RWPE2 (cell line): Measurements from ENCODE around the gene SNHG17.
"Not testable (repeated sequence)": the region's sequence is repeated elsewhere in the genome, so short reads cannot be mapped to it uniquely, and the experiment has no call there.

Experiments used
- ATAC-seq: fragments of 200-7000 bp; cut with Tn5 transposase; 3 replicates; pipeline ENCODE4 v1.9.1; 2021; ENCODE audit warnings: low read depth
- DNase-seq: peaks from one replicate; pipeline ENCODE4 v3.0.0-alpha.2; 2020; ENCODE audit warnings: low spot score
- H3K27ac ChIP-seq: fragments of 450-650 bp; 2 replicates; pipeline ENCODE4 v1.5.1; 2017; ENCODE audit warnings: mild to moderate bottlenecking; ENCODE audit not compliant: poor library complexity, severe bottlenecking
- H3K27me3 ChIP-seq: fragments of 250-450 bp; sonication (Bioruptor Pico); 2 replicates; pipeline ENCODE4 v1.5.1; 2021; ENCODE audit warnings: mild to moderate bottlenecking, moderate library complexity; ENCODE audit not compliant: insufficient read depth, poor library complexity, severe bottlenecking
- H3K36me3 ChIP-seq: fragments of 250-450 bp; sonication (Bioruptor Pico); 2 replicates; pipeline ENCODE4 v1.5.1; 2020; ENCODE audit warnings: low read depth, mild to moderate bottlenecking, moderate library complexity
- H3K4me1 ChIP-seq: fragments of 250-450 bp; sonication (Bioruptor Pico); 2 replicates; pipeline ENCODE4 v1.5.1; 2021; ENCODE audit warnings: mild to moderate bottlenecking, moderate library complexity; ENCODE audit not compliant: insufficient read depth, poor library complexity, severe bottlenecking
- H3K4me3 ChIP-seq: fragments of 250-450 bp; sonication (Bioruptor Pico); 2 replicates; pipeline ENCODE4 v1.5.1; 2021; ENCODE audit warnings: mild to moderate bottlenecking, moderate library complexity; ENCODE audit not compliant: severe bottlenecking
- H3K9me3 ChIP-seq: fragments of 250-450 bp; sonication (Bioruptor Pico); 2 replicates; pipeline ENCODE4 v1.5.1; 2021; ENCODE audit warnings: mild to moderate bottlenecking, moderate library complexity; ENCODE audit not compliant: severe bottlenecking
- CTCF ChIP-seq: fragments of 450-650 bp; IDR thresholded peaks from one replicate; pipeline ENCODE4 v1.5.1; 2017; ENCODE audit warnings: mild to moderate bottlenecking, moderate library complexity; ENCODE audit not compliant: poor library complexity, severe bottlenecking

SNHG17 gene

DNA sequence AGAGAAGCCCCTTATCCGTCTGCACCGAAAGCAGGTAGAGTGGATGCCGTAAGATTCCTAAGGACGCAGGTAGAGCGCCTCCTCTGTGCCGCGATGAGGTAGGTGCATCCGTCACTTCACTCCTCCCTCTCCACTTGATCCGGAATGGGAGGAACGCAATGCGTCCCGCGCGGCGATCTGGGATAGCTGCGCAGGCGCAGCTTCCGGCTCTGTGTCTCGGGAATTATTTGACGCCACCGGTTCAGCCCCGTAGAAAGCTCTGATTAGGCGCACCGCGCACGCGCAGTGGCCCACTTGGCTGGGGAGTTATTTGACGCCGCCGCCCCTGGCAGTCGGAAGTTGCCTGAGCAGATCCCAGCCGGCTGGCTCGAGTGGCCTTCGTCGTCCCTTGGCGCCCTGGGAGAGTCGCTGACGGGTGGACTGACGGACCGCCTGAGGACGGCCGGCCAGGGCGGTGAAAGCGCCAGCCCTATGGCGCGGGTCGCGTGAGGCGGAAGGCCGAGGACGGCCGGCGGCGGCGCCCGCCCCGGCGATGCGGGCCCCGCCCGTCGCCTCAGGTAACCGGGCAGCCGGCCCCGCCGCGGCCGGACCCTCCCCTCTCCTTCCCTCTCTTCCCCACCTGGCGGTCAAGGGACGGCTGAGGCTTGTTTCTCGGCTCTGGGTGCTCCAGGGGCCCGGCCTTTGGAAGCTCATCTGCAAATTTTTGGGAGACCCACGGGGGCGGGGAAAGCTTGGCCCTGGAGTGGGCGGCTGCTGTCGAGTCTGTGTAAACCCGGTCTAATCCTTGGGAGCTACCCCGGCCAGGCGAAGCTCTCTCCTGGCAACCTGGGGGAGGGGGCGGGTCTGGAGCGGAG, 37.6 kb upstream of the SNHG17 start, which contains the start of gene RALGAPB:
TSS of gene RALGAPB (plus strand) at position 331 of the 854 bp plus-strand sequence. CDS start 15,590 bp downstream, outside the sequence.
- no peaks in the 10 kb centered on the region for H3K27me3 ChIP-seq
- peaks cover 13% of the 10 kb centered on the region for H3K4me1 ChIP-seq
- DNase-seq (peak; percentile 100), ATAC-seq (peak; percentile 95)
- H3K27ac ChIP-seq = peak within 1 kb of the TSS; percentile 50
- TF ChIP-seq CTCF = peak; percentile 89
- peak within 1 kb of the TSS; percentile 96 for H3K4me3 ChIP-seq
- H3K36me3 ChIP-seq = peaks cover 8% of the 10 kb centered on the region
- no peaks in the 10 kb centered on the region for H3K9me3 ChIP-seq

DNA sequence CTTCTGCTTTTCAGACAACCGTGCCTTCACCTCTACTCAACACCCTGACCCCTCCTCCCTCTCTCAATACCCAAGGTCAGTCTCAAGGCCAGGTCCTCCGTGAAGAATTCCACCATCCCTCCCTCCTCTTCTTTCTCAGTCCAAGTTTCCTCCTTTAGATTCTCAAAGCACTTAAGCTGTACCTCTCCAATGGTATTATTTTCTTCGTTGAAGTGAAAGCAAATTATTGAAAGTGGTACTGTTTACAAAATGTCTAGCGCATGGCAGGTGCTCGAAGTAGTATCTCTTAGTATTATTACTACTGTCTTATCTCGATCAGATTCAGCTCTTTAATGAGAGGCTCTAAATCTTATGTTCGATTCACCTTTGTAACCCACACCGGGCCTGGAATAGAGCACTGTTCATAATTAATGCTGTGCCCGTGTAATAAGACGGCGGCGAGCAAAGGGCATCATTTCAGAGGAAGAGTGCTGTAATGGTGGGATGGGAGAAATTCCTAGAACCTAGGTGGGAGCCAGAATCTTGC, 36.9 kb upstream of the SNHG17 start:
- TF ChIP-seq CTCF = no peak

DNA sequence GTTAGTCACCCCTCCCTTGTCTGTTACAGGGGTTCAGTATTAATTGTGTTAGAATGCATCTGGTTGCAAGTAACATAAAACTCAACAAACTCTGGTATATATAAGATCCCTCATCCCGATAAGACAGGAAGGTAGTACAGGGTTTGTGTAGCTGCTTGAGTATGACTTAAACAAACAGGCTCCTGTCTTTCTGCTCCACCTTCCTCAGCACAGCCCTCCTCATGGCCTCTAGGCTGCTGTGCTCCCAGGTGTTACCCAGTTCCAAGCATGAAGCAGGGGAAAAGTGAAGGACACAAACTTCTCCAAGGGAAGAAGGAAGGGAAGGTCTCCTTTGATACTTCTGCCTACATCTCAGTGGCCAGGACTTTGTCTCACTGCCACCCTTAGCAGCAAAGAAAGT, 36.1 kb upstream of the SNHG17 start:
- no peak overlapping the region for H3K4me3 ChIP-seq
- no peaks in the 10 kb centered on the region for H3K9me3 ChIP-seq
- no peak for DNase-seq
- ATAC-seq = no peak
- H3K27ac ChIP-seq = no peak overlapping the region
- peaks cover 8% of the 10 kb centered on the region for H3K36me3 ChIP-seq
- TF ChIP-seq CTCF = no peak
- no peaks in the 10 kb centered on the region for H3K27me3 ChIP-seq
- H3K4me1 ChIP-seq = peaks cover 13% of the 10 kb centered on the region

More for the DNA sequence above, 36.9 kb upstream of the SNHG17 start:
- ATAC-seq (no peak), DNase-seq (no peak)
- peak overlapping the region; percentile 50 for H3K27ac ChIP-seq
- H3K36me3 ChIP-seq = peaks cover 8% of the 10 kb centered on the region
- H3K9me3 ChIP-seq = no peaks in the 10 kb centered on the region
- H3K4me3 ChIP-seq = peak overlapping the region; percentile 96
- no peaks in the 10 kb centered on the region for H3K27me3 ChIP-seq
- H3K4me1 ChIP-seq = peaks cover 13% of the 10 kb centered on the region

GRCh38 chr20:38466983-38467382, 31.9 kb upstream of the SNHG17 start:
- no peak for TF ChIP-seq CTCF
- H3K27me3 ChIP-seq = no peaks in the 10 kb centered on the region
- ATAC-seq (no peak), DNase-seq (no peak)
- no peak overlapping the region for H3K27ac ChIP-seq
- peaks cover under 1% of the 10 kb centered on the region for H3K4me1 ChIP-seq
- H3K4me3 ChIP-seq = no peak overlapping the region
- H3K9me3 ChIP-seq = no peaks in the 10 kb centered on the region
- no peaks in the 10 kb centered on the region for H3K36me3 ChIP-seq

DNA sequence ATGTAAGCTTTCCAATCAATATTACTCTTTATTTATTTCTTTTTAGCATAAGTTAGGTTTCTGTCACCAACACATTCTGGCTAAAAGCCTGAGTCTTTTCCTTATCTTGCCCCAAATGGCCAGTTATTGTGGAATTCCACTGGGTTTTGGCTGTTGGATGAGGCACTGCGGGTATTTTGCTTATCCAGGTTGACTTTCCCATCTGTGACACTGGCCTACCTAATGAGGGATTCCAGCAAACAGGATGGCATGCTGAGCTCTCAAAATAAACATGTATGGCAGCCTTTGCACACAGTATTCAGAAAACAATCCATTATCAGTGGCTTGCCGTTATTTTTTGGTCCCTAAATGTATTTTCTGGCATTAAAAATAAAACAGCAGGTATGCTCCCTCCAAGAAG, 31.0 kb upstream of the SNHG17 start:
- H3K27ac ChIP-seq = no peak overlapping the region
- no peaks in the 10 kb centered on the region for H3K27me3 ChIP-seq
- DNase-seq = no peak
- ATAC-seq = no peak
- no peaks in the 10 kb centered on the region for H3K4me1 ChIP-seq
- H3K36me3 ChIP-seq = no peaks in the 10 kb centered on the region
- no peak overlapping the region for H3K4me3 ChIP-seq
- no peak for TF ChIP-seq CTCF
- H3K9me3 ChIP-seq = no peaks in the 10 kb centered on the region

DNA sequence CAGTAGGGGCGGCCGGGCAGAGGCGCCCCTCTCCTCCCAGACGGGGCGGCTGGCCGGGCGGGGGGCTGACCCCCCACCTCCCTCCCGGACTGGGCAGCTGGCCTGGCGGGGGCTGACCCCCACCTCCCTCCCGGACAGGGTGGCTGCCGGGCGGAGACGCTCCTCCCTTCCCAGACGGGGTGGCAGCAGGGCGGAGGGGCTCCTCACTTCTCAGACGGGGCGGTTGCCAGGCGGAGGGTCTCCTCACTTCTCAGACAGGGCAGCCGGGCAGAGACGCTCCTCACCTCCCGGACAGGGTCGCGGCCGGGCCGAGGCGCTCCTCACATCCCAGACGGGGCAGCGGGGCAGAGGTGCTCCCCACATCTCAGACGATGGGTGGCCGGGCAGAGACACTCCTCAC, 26.4 kb upstream of the SNHG17 start:
- not testable (repeated sequence) for ATAC-seq, H3K4me1 ChIP-seq, H3K36me3 ChIP-seq, H3K4me3 ChIP-seq, H3K9me3 ChIP-seq, DNase-seq, H3K27me3 ChIP-seq, H3K27ac ChIP-seq

DNA sequence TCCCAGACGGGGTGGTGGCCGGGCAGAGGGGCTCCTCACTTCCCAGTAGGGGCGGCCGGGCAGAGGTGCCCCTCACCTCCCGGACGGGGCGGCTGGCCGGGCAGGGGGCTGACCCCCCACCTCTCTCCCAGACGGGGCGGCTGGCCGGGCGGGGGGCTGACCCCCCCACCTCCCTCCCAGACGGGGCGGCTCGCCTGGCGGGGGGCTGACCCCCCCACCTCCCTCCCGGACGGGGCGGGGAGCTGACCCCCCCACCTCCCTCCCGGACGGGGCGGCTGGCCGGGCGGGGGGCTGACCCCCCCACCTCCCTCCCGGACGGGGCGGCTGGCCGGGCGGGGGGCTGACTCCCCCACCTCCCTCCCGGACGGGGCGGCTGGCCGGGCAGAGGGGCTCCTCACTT, 26.0 kb upstream of the SNHG17 start:
- not testable (repeated sequence) for H3K9me3 ChIP-seq, H3K4me1 ChIP-seq

More for the DNA sequence above, 26.0 kb upstream of the SNHG17 start:
- DNase-seq, ATAC-seq, H3K36me3 ChIP-seq, H3K27me3 ChIP-seq, H3K4me3 ChIP-seq: not testable (repeated sequence)
- H3K27ac ChIP-seq = peak overlapping the region; percentile 39
